ENCODE data around the gene RXFP2. TPM values are rescaled to one million over a fixed set of nuclear protein-coding genes. Genes with fewer than 3 reads are reported as not detected.

The RXFP2 gene
- total and polyA plus RNA-seq, 2 of the 8 experiments (the other 6 are each of a cell fraction or from before 2014, with no cell fraction given) = not detected

GRCh38 chr13:31846182-31846938 lies 107.0 kb downstream of the RXFP2 start (continued):
- no peak for TF ChIP-seq EP300 (IDR thresholded peaks at IDR 0.05; ENCODE audit: borderline replicate concordance in 1 of 2, low read depth in 2 of 2, low read length in 2 of 2)
- TF ChIP-seq TAF1 (IDR thresholded peaks at IDR 0.05; ENCODE audit: low read depth, low read length) = peak; percentile 57; the same call in 1 of the 2 replicates
- TF ChIP-seq YY1 (IDR thresholded peaks at IDR 0.05; ENCODE audit: low read depth, low read length) = no peak
- no peak for TF ChIP-seq USF2 (IDR thresholded peaks at IDR 0.05; ENCODE audit: low read length)
- TF ChIP-seq SP4 (IDR thresholded peaks at IDR 0.05; ENCODE audit: low read length) = no peak
